ENCODE results near the gene CA10.

CA10 gene

GRCh38 chr17:52105591-52105990 lies 52.9 kb downstream of the CA10 start:
- TF ChIP-seq CTCF (IDR thresholded peaks at IDR 0.05; ENCODE audit: extremely low read depth, missing control alignments): no peak
- no peak for DNase-seq (ENCODE audit: low spot score)

DNA sequence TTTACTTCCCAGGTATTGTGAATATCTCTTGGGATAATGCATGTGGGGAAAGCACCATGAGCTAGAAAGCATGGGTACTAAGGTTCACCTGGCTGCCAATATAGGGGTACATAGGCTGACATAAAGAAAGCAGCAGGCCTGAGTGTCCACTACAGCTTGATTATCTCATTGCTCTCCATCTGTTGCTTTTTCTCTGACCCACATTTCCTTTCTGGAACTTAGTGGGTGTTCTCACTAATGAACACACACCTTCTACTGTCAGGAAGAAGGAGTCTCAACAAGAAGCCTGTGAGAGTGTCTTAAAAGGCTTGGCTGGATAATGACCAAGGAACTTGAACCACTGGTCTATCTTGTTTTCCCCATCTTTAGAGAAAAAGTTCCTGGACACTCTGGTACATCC lies 62.5 kb downstream of the CA10 start:
- DNase-seq (ENCODE audit: low spot score): no peak
- no peak for TF ChIP-seq CTCF (IDR thresholded peaks at IDR 0.05; ENCODE audit: extremely low read depth, missing control alignments)

GRCh38 chr17:52084176-52084575 lies 74.3 kb downstream of the CA10 start:
- DNase-seq (ENCODE audit: low spot score): no peak

DNA sequence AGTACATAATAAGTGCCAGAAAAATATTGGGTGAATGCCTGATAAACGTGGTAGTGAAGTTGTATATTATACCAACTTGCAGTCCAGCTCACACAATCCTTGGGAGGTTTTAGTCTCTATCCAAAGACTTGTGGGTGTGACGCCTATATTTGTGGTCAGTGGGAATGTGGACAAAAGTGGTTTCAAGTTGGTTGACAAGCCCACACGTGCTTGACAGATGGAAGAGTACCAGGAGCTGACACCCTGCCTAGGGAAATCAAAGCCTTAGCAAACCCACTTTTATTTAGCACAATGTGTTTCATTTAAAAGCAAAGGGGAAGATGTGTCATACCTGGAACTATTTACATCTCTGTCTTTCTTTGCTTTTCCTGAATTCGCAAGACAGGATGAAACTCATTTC lies 79.0 kb downstream of the CA10 start:
- TF ChIP-seq CTCF (IDR thresholded peaks at IDR 0.05; ENCODE audit: extremely low read depth, missing control alignments): no peak
- DNase-seq (ENCODE audit: low spot score): no peak

More at GRCh38 chr17:52084176-52084575, 74.3 kb downstream of the CA10 start:
- no peak for TF ChIP-seq CTCF (IDR thresholded peaks at IDR 0.05; ENCODE audit: extremely low read depth, missing control alignments)

GRCh38 chr17:52071712-52072111 lies 86.8 kb downstream of the CA10 start:
- DNase-seq (ENCODE audit: low spot score): no peak
- no peak for TF ChIP-seq CTCF (IDR thresholded peaks at IDR 0.05; ENCODE audit: extremely low read depth, missing control alignments)

GRCh38 chr17:52064791-52065211 lies 93.7 kb downstream of the CA10 start:
- no peak for TF ChIP-seq CTCF (IDR thresholded peaks at IDR 0.05; ENCODE audit: extremely low read depth, missing control alignments)
- no peak for DNase-seq (ENCODE audit: low spot score)

DNA sequence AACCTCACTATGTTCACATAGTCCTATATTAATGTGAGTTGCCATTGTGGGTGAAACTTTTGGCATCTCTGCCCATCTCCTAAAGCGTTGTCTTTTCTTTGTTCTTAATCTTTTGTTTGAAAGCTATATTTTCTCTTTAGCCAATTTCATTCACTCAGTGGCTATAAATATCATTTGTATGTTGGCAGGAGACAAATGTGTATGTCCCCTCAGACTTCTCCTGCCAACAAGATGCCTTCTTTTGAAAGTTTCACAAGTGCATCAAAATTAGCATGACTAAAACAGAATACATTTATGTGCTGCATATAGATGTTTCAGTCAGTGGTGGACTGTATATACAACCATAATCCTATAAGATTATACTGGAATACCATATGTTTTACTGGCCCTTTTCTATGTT lies 109.0 kb downstream of the CA10 start:
- no peak for DNase-seq (ENCODE audit: low spot score)
- TF ChIP-seq CTCF (IDR thresholded peaks at IDR 0.05; ENCODE audit: extremely low read depth, missing control alignments): no peak
